Large intestine (tissue), 3 donors: Measurements from ENCODE around the gene THEM4. TPM values are rescaled to one million over a fixed set of nuclear protein-coding genes. Genes with fewer than 3 reads are reported as not detected.
A peak's percentile ranks its signal among the peaks of the same experiment; 100 is the strongest.

Experiments
- DNase-seq, 2 donors: peaks; one replicate each; pipeline versions ENCODE4 v3.0.0 to v3.0.0-alpha.2; 2013
- H3K27ac ChIP-seq: one replicate; pipeline ENCODE4 v1.5.1; 2013; ENCODE audit warnings: low read length
- H3K27me3 ChIP-seq: 2 replicates; pipeline ENCODE4 v1.6.1; 2013; ENCODE audit warnings: low read length; ENCODE audit not compliant: control insufficient read depth, insufficient read depth
- H3K36me3 ChIP-seq: 2 replicates; pipeline ENCODE4 v1.6.1; 2013; ENCODE audit warnings: low read length; ENCODE audit not compliant: control insufficient read depth, insufficient read depth
- H3K4me1 ChIP-seq: one replicate; pipeline ENCODE4 v1.6.1; 2013; ENCODE audit warnings: low read length; ENCODE audit not compliant: control insufficient read depth, insufficient read depth
- H3K4me3 ChIP-seq: one replicate; pipeline ENCODE4 v1.5.1; 2013; ENCODE audit warnings: low read length
- H3K9me3 ChIP-seq: one replicate; pipeline ENCODE4 v1.6.1; 2013; ENCODE audit warnings: mild to moderate bottlenecking, low read depth, low read length, moderate library complexity; ENCODE audit not compliant: control insufficient read depth
- WGBS: methylation state at CpG from one replicate; pipeline ENCODE4 v1.1.5; 2013; ENCODE audit warnings: low lambda C conversion rate; ENCODE audit not compliant: insufficient coverage; 5-methylcytosine and 5-hydroxymethylcytosine counted together
- polyA plus RNA-seq: library from polyadenylated mRNA; unstranded; fragments of 120-200 nt; gene quantifications from one replicate; pipeline ENCODE4 v1.2.1, GENCODE V29; 2013

Gene THEM4
- polyA plus RNA-seq, 1 donor: 40.7 TPM

DNA sequence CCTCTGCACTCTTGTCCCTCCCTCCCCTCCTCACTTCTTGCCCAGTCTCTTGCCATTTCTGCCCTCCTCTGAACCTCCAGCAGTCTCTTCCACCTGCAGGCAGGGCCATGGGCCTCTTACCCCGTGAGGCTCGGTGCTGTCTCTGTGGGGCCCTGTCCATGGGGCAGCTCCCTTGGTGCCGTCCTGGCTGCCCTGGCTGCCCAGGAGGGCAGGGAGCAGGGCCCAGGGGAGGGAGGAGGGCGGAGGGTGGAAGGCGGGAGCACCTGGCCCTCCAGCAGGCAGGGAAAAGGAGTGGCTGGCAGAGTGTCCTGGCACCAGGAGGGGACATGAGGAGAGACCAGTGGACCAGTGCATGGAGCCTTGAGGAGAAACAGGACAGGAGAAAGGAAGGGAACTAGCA, 77.7 kb downstream of the THEM4 start, which contains the start of gene RORC:
RORC (minus strand) TSS at position 198 of the 400 bp plus-strand sequence; CDS start at position 160, 38 bp downstream.
- DNase-seq: peak; percentile 61 to 70
- Histone ChIP-seq H3K4me3 (peak within 1 kb of the TSS; percentile 33), H3K9me3 (peaks cover 3% of the 10 kb centered on the region), H3K27ac (peak within 1 kb of the TSS; percentile 63), H3K4me1 (peaks cover 27% of the 10 kb centered on the region), H3K27me3 (peaks cover 3% of the 10 kb centered on the region), H3K36me3 (no peaks in the 10 kb centered on the region)
- no CpG with 5 or more reads among the region's 5 CpGs for WGBS

DNA sequence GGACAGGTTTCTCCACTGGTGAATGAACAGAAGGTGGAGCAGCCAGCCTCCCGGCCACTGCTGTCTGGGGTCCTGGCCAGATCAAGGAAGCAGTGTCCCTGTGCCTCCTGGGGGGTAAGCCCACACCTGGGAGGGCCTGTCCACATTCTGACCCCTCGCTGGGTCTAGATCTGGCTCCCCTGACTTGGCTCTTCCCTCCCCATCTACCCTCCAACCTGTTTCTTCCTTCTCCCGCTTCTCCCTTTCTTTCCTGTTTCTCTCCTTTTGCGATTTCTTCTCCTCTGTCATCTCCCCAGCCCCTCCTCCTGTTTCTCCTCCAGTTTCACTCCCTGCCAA, 78.1 kb downstream of the THEM4 start:
- peak overlapping the region; percentile 63 for H3K27ac ChIP-seq
- 97% methylated on average over 2 of the region's 4 CpGs for WGBS
- H3K4me1 ChIP-seq: peaks cover 28% of the 10 kb centered on the region

DNA sequence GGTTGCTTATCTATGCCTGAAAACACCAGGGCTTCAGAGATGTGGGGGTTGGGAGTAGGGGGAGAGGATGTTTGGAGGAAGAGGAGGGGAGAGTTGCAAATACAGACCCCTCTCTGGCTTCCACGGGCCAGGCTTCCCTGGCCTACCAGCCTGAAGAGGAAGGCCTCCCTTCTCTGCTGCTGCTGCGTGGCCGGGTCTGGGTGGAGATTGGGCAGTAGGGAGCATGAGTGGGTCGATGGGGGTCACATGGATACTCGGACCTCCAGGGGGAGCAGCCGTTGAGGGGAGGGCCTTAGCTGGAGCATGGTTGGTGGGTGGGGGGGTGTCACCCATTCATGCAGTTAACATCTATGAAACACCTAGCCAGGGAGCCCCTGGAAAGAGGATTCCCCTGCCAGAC, 79.3 kb downstream of the THEM4 start:
- Histone ChIP-seq H3K9me3 (peaks cover 3% of the 10 kb centered on the region), H3K36me3 (no peaks in the 10 kb centered on the region), H3K4me3 (no peak overlapping the region), H3K4me1 (peaks cover 34% of the 10 kb centered on the region), H3K27me3 (peaks cover 3% of the 10 kb centered on the region), H3K27ac (no peak overlapping the region)
- DNase-seq: no peak
- WGBS: no CpG with 5 or more reads among the region's 6 CpGs

More for the DNA sequence above, 78.1 kb downstream of the THEM4 start:
- no peak for DNase-seq
- peaks cover 3% of the 10 kb centered on the region for H3K9me3 ChIP-seq
- peak overlapping the region; percentile 33 for H3K4me3 ChIP-seq
- H3K27me3 ChIP-seq: peaks cover 3% of the 10 kb centered on the region
- H3K36me3 ChIP-seq: no peaks in the 10 kb centered on the region

DNA sequence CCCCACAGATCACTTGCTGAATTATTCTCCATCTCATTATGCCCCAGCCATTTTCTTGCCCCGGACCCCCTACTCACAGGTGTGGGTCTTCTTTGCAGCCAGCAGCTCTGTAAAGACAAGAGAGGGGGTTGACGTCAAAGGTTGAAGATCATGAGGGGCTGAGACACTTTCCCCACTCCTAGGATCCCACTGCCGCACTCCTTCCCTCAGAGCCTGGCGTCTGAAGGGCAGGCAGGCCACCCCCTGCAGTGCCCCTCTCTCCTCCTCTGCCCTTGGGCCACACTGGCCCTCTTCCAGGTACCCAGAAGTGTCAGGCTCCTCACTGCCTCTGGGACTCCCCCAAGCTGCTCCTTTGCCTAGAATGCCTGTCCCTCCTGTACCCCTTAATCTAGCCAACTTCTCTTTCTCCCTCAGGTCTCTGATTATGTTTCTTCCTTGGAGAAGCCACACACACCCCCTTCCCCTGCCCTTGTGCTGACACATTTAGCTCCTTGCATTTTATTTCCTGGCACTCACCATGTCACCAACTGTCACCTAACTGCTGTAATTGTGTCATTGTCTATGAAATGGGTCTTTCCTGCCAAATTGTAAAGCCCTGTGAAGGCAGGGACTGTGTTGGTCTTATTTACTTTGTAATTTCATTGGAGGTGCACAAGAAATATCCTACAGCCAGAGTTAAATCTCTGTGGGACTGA, 79.8 kb downstream of the THEM4 start:
- no peak overlapping the region for H3K4me3 ChIP-seq
- DNase-seq: no peak
- peaks cover 35% of the 10 kb centered on the region for H3K4me1 ChIP-seq
- H3K36me3 ChIP-seq: no peaks in the 10 kb centered on the region
- peaks cover 3% of the 10 kb centered on the region for H3K9me3 ChIP-seq
- peaks cover 3% of the 10 kb centered on the region for H3K27me3 ChIP-seq
- no peak overlapping the region for H3K27ac ChIP-seq
- no CpG with 5 or more reads among the region's 4 CpGs for WGBS

DNA sequence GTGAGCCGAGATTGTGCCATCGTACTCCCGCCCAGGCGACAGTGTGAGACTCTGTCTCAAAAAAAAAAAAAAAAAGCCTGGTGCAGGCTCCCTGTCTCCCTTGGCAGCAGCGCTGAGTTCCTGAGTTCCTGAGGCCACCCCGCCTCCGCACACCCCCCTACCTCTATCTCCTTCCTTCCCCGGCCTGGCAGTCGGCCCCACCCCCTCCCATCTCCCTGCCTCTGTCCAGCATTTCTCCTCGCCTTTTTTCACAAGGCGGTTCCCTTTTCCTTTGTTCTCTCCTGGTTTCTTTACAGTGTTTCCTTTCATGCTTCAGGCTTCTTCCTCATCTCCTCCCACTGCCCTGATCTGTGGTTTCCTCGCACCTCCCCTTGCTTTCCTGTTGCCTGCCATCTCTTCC, 80.4 kb downstream of the THEM4 start:
- no peak overlapping the region for H3K4me3 ChIP-seq
- H3K36me3 ChIP-seq: no peaks in the 10 kb centered on the region
- 0% methylated on average over 2 of the region's 12 CpGs for WGBS
- no peak overlapping the region for H3K27ac ChIP-seq
- H3K4me1 ChIP-seq: peaks cover 33% of the 10 kb centered on the region
- peaks cover 3% of the 10 kb centered on the region for H3K27me3 ChIP-seq
- H3K9me3 ChIP-seq: peaks cover 3% of the 10 kb centered on the region
- DNase-seq: peak in 1 of 2 donors; percentile 61

- WGBS: no CpG with 5 or more reads among the region's 9 CpGs
- Histone ChIP-seq H3K27ac (no peak overlapping the region), H3K4me3 (no peak overlapping the region), H3K9me3 (peaks cover 3% of the 10 kb centered on the region), H3K4me1 (peaks cover 33% of the 10 kb centered on the region), H3K36me3 (no peaks in the 10 kb centered on the region), H3K27me3 (peaks cover 3% of the 10 kb centered on the region)
- DNase-seq: no peak
These were observed 81.5 kb downstream of the THEM4 start for GRCh38 chr1:151827853-151828252.

DNA sequence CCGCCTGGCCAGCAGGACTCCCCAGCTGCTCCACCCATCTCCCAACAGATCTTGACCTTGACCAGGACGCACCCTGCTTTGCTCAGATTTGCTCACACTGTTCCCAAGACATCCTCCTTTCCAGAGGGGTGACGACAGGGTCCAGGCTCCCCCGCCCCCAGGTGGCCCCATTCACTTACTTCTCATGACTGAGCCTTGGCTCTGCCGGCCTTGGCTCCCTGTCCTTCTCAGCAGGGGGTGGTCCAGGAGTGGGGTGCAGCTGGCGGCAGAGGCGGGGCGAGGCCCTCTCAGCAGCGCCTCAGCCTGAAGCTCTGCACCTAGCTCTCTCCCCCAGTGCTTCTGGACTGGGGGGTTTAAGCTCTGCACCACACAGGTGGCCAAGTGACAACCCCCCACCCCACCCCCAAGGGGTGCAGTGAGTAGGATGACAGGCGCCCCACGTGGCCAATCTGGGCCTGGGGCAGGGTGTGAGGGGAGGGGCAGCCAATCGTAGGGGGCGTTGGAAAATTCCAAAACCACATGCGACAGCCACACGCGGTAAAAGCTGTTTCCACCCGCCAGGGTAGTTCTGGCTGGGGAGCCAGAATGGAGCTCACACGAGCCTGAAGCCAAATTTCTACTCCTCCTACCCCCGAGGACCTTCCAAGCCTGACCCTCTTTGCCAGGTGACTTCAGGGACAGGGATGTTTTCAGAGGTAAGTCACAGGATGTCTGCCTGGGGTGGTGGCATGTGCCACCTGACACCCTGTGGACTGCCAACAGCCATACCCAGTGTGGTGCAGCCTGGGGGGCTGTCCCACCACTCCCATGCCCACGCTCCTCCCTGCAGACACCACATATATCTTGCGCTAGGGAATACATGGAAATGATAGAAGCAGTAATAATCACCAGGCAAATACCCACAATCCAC, 83.3 kb downstream of the THEM4 start:
- DNase-seq: peak; percentile 80 to 82
- Histone ChIP-seq H3K36me3 (no peaks in the 10 kb centered on the region), H3K9me3 (no peaks in the 10 kb centered on the region), H3K27me3 (peaks cover 3% of the 10 kb centered on the region), H3K4me3 (no peak overlapping the region), H3K4me1 (peaks cover 25% of the 10 kb centered on the region), H3K27ac (no peak overlapping the region)
- no CpG with 5 or more reads among the region's 21 CpGs for WGBS

- no CpG with 5 or more reads among the region's 9 CpGs for WGBS
- no peak overlapping the region for H3K27ac ChIP-seq
These were observed 84.1 kb downstream of the THEM4 start for GRCh38 chr1:151825204-151825603.

More at GRCh38 chr1:151825204-151825603, 84.1 kb downstream of the THEM4 start:
- H3K27me3 ChIP-seq: peaks cover 3% of the 10 kb centered on the region
- DNase-seq: no peak
- H3K4me1 ChIP-seq: peaks cover 21% of the 10 kb centered on the region
- H3K9me3 ChIP-seq: no peaks in the 10 kb centered on the region
- H3K36me3 ChIP-seq: no peaks in the 10 kb centered on the region
- no peak overlapping the region for H3K4me3 ChIP-seq

Other genes starting within 250 kb of the THEM4 start
- gene CELF3, start 192.7 kb downstream of the THEM4 start, polyA plus RNA-seq: 57.1 TPM
- gene RIIAD1, start 188.0 kb downstream of the THEM4 start, polyA plus RNA-seq: 13.5 TPM
- gene MRPL9, start 146.0 kb downstream of the THEM4 start, polyA plus RNA-seq: 58.3 TPM
- gene TDRKH, start 119.0 kb downstream of the THEM4 start, polyA plus RNA-seq: 4.2 TPM
- 0.81 TPM for gene LINGO4, start 104.1 kb downstream of the THEM4 start, polyA plus RNA-seq
- 8.7 TPM for gene RORC, start 77.7 kb downstream of the THEM4 start, polyA plus RNA-seq
- 0.78 TPM for gene C2CD4D, start 69.7 kb downstream of the THEM4 start, polyA plus RNA-seq
- gene THEM5, start 55.8 kb downstream of the THEM4 start, polyA plus RNA-seq: 0.45 TPM
- 877 TPM for gene S100A10, start 84.3 kb upstream of the THEM4 start, polyA plus RNA-seq
- 314 TPM for gene S100A11, start 127.5 kb upstream of the THEM4 start, polyA plus RNA-seq
- gene TCHHL1, start 179.6 kb upstream of the THEM4 start, polyA plus RNA-seq: not detected
- 0.22 TPM for gene TCHH, start 205.9 kb upstream of the THEM4 start, polyA plus RNA-seq
- gene RPTN, start 249.7 kb upstream of the THEM4 start, polyA plus RNA-seq: not detected